ENCODE results near the gene RAP1GAP2.

Gene RAP1GAP2

DNA sequence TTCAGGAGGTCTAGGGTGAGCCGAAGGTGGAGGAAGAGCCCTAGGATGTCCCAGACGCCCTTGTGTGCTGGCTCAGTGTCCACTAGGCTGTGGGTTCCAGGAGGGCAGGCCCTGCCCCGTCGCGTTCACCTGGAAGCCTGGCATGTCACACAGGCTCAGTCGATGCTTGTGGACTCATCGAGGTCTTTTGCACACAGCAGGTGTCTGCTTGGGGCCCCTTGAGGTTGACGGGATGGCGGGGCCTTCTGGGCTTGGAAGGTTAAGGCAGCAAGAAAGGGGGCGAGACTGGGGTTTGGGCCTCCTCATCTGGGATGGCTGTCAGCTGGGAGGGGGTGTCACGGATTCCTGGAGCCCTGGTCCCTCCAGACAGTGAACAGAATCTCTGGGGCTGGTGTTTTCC lies 1.9 kb downstream of the RAP1GAP2 start:
- H3K4me1 ChIP-seq = no peaks in the 10 kb centered on the region
- no peaks in the 10 kb centered on the region for H3K36me3 ChIP-seq
- no peak for DNase-seq
- H3K9me3 ChIP-seq = no peaks in the 10 kb centered on the region
- TF ChIP-seq, protein P1, sequence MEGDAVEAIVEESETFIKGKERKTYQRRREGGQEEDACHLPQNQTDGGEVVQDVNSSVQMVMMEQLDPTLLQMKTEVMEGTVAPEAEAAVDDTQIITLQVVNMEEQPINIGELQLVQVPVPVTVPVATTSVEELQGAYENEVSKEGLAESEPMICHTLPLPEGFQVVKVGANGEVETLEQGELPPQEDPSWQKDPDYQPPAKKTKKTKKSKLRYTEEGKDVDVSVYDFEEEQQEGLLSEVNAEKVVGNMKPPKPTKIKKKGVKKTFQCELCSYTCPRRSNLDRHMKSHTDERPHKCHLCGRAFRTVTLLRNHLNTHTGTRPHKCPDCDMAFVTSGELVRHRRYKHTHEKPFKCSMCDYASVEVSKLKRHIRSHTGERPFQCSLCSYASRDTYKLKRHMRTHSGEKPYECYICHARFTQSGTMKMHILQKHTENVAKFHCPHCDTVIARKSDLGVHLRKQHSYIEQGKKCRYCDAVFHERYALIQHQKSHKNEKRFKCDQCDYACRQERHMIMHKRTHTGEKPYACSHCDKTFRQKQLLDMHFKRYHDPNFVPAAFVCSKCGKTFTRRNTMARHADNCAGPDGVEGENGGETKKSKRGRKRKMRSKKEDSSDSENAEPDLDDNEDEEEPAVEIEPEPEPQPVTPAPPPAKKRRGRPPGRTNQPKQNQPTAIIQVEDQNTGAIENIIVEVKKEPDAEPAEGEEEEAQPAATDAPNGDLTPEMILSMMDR (IDR thresholded peaks at IDR 0.05; ENCODE audit: low read depth, low read length) = no peak
- no peak overlapping the region for H3K4me3 ChIP-seq (ENCODE audit: low read depth, low read length)
- H3K27me3 ChIP-seq = no peaks in the 10 kb centered on the region

GRCh38 chr17:2798678-2799077 lies 2.4 kb downstream of the RAP1GAP2 start:
- no peaks in the 10 kb centered on the region for H3K27me3 ChIP-seq
- H3K9me3 ChIP-seq = no peaks in the 10 kb centered on the region
- no peak overlapping the region for H3K4me3 ChIP-seq (ENCODE audit: low read depth, low read length)
- DNase-seq = no peak
- no peaks in the 10 kb centered on the region for H3K4me1 ChIP-seq
- no peaks in the 10 kb centered on the region for H3K36me3 ChIP-seq
- TF ChIP-seq, protein P1 (IDR thresholded peaks at IDR 0.05; ENCODE audit: low read depth, low read length) = no peak

GRCh38 chr17:2799653-2800052 lies 3.4 kb downstream of the RAP1GAP2 start:
- DNase-seq = no peak
- Histone ChIP-seq H3K4me1 (no peaks in the 10 kb centered on the region), H3K27me3 (no peaks in the 10 kb centered on the region), H3K36me3 (no peaks in the 10 kb centered on the region), H3K9me3 (no peaks in the 10 kb centered on the region), H3K4me3 (ENCODE audit: low read depth, low read length) (no peak overlapping the region)
- TF ChIP-seq, protein P1 (IDR thresholded peaks at IDR 0.05; ENCODE audit: low read depth, low read length) = no peak

- H3K36me3 ChIP-seq = no peaks in the 10 kb centered on the region
- TF ChIP-seq, protein P1 (IDR thresholded peaks at IDR 0.05; ENCODE audit: low read depth, low read length) = no peak
- no peaks in the 10 kb centered on the region for H3K4me1 ChIP-seq
- no peak for DNase-seq
- H3K27me3 ChIP-seq = no peaks in the 10 kb centered on the region
- no peaks in the 10 kb centered on the region for H3K9me3 ChIP-seq
- no peak overlapping the region for H3K4me3 ChIP-seq (ENCODE audit: low read depth, low read length)
Observed at GRCh38 chr17:2800367-2800766, 4.1 kb downstream of the RAP1GAP2 start.

GRCh38 chr17:2801841-2802240 lies 5.6 kb downstream of the RAP1GAP2 start:
- Histone ChIP-seq H3K9me3 (no peaks in the 10 kb centered on the region), H3K27me3 (no peaks in the 10 kb centered on the region), H3K36me3 (no peaks in the 10 kb centered on the region), H3K4me1 (no peaks in the 10 kb centered on the region), H3K4me3 (ENCODE audit: low read depth, low read length) (no peak overlapping the region)
- TF ChIP-seq, protein P1 (IDR thresholded peaks at IDR 0.05; ENCODE audit: low read depth, low read length) = no peak
- no peak for DNase-seq

DNA sequence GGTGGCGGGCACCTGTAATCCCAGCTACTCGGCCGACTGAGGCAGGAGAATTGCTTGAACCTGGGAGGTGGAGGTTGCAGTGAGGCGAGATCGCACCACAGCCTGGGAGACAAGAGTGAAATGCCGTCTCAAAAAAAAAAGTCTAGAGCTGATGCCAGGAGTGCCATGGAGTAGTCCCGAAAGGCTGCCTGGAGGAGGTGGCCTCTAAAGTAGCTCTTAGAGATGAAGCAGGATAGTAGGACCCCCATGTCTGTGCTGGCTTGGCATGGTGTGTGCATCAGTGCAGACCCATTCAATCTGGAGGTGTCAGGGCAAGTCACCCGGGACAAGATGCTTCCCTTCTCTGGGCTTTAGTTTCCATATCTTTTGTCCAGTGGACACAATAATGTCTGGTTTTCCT lies 6.3 kb downstream of the RAP1GAP2 start:
- Histone ChIP-seq H3K4me3 (ENCODE audit: low read depth, low read length) (no peak overlapping the region), H3K4me1 (no peaks in the 10 kb centered on the region), H3K27me3 (no peaks in the 10 kb centered on the region), H3K9me3 (no peaks in the 10 kb centered on the region), H3K36me3 (no peaks in the 10 kb centered on the region)
- DNase-seq = no peak
- TF ChIP-seq, protein P1 (IDR thresholded peaks at IDR 0.05; ENCODE audit: low read depth, low read length) = no peak
